HepG2 (cell line): ENCODE results near the gene CKB. TPM values are rescaled to one million over a fixed set of nuclear protein-coding genes. Genes with fewer than 3 reads are reported as not detected.
A peak's percentile ranks its signal among the peaks of the same experiment; 100 is the strongest.

Experiments
- AHDC1 ChIP-seq: sonication (generic); formaldehyde crosslinking; IDR thresholded peaks from 2 replicates; pipeline ENCODE4 v1.5.1; 2020; ENCODE audit warnings: mild to moderate bottlenecking, missing genetic modification reagents, borderline replicate concordance
- FOXK2 ChIP-seq: fragments of 450-650 bp; IDR thresholded peaks from 2 replicates; pipeline ENCODE4 v1.6.1; 2016
- PHF21A ChIP-seq: sonication (generic); formaldehyde crosslinking; IDR thresholded peaks from 2 replicates; pipeline ENCODE4 v1.5.0; 2020; ENCODE audit warnings: mild to moderate bottlenecking, missing genetic modification reagents
- PITX1 ChIP-seq: sonication (generic); formaldehyde crosslinking; IDR thresholded peaks from 2 replicates; pipeline ENCODE4 v1.5.1; 2020; ENCODE audit warnings: mild to moderate bottlenecking, missing genetic modification reagents
- TFAP4 ChIP-seq: sonication (generic); IDR thresholded peaks from 2 replicates; pipeline ENCODE4 v1.6.1; 2016; ENCODE audit warnings: low read depth, borderline replicate concordance
- ZNF317 ChIP-seq: sonication (generic); formaldehyde crosslinking; IDR thresholded peaks from 2 replicates; pipeline ENCODE4 v1.5.0; 2020; ENCODE audit warnings: mild to moderate bottlenecking, missing genetic modification reagents
- ZNF367 ChIP-seq: sonication (generic); formaldehyde crosslinking; IDR thresholded peaks from 2 replicates; pipeline ENCODE4 v1.4.0; 2020; ENCODE audit warnings: missing genetic modification reagents, borderline replicate concordance
- ZNF382 ChIP-seq: sonication (generic); formaldehyde crosslinking; IDR thresholded peaks from 2 replicates; pipeline ENCODE4 v1.5.0; 2020; ENCODE audit warnings: missing genetic modification reagents, mild to moderate bottlenecking, borderline replicate concordance
- ZNF670 ChIP-seq: sonication (generic); formaldehyde crosslinking; IDR thresholded peaks from 2 replicates; pipeline ENCODE4 v1.8.0; 2022; ENCODE audit warnings: mild to moderate bottlenecking, missing genetic modification reagents, borderline replicate concordance
- polyA plus RNA-seq, 8 experiments: library from polyadenylated mRNA; depleted of rRNA in 3 of 8; stranded (reverse) in 7 of 8; unstranded in 1 of 8; fragments of >200 nt; fragmentation: Illumina TruSeq in 4 of 8; extraction: Trizol in 4 of 8; gene quantifications; 2 replicates each; pipeline versions ENCODE4 v1.2.1 to v1.2.3, GENCODE V29; 2011 to 2016; ENCODE audit warnings: low read depth in 4 of 8, missing spikeins in 1 of 8, mixed read lengths in 1 of 8; ENCODE audit not compliant: insufficient read depth in 1 of 8
- total RNA-seq, 5 experiments: library from RNA; depleted of rRNA; stranded (reverse); fragments of >200 nt; fragmentation: Illumina TruSeq; extraction: Trizol; gene quantifications; 2 replicates each; pipeline ENCODE4 v1.2.3, GENCODE V29; 2016; ENCODE audit warnings: low read depth in 1 of 5

CKB gene
- total and polyA plus RNA-seq, 2 of the 13 experiments (the other 11 are each of a cell fraction or from before 2014, with no cell fraction given), result 82.3 to 217 TPM

- TF ChIP-seq ZNF317 (peak; percentile 73), AHDC1 (CRISPR knock-in tag) (peak; percentile 66; the same call in 1 of the 2 replicates), PHF21A (CRISPR knock-in tag) (peak; percentile 65), PITX1 (CRISPR knock-in tag) (peak; percentile 66), FOXK2 (peak; percentile 75; the same call in 1 of the 2 replicates), TFAP4 (peak; percentile 58; the same call in 1 of the 2 replicates), ZNF367 (CRISPR knock-in tag) (no peak), ZNF382 (CRISPR knock-in tag) (no peak), ZNF670 (CRISPR knock-in tag) (0 out of 2 replicates have a peak, but pooled peaks have one; percentile 62)
Observed at GRCh38 chr14:103528587-103529382, 6.2 kb upstream of the CKB start, which contains the start of gene TRMT61A (continued).
